Measurements from ENCODE around the gene PI4KB. TPM values are rescaled to one million over a fixed set of nuclear protein-coding genes. Genes with fewer than 3 reads are reported as not detected.

Gene PI4KB
- total and polyA plus RNA-seq, 2 of the 13 experiments (the other 11 are each of a cell fraction or from before 2014, with no cell fraction given): 19.5 to 29.3 TPM

DNA sequence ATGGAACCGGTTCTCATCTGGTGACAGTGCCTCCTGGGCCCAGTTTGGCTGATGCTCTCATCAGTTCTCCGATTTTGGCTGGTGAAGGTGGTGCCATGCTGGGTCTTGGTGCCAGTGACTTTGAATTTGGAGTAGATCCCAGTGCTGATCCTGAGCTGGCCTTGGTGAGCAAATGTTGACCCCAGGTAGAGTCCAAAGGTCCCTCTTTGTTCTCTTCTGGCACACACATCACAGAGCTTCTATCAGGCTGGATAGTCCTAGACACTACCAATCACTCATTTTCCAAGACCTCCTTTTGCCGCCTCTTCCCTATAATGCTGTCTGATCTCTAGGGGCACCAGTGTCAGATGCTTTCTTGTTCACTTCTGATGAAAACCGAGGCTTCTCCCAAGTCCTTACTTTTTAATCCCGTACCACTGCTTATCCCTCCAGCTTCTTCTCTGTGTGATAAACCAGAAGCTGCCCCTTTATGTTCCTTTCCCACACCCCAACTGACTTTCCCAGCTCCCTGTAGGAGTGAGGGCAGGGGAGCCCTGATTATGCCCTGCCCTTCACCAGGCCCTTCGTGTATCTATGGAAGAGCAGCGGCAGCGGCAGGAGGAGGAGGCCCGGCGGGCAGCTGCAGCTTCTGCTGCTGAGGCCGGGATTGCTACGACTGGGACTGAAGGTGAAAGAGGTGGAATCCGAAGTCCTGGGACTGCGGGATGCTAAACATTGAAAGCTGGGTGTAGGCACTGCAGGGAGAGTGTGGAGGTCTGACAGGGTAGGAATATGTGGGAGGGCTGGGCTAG, 61.6 kb downstream of the PI4KB start (continued):
- TF ChIP-seq FOXP4 (CRISPR knock-in tag; IDR thresholded peaks at IDR 0.05): peak; percentile 38; the same call in 1 of the 2 replicates
- TF ChIP-seq ZFY (CRISPR knock-in tag; IDR thresholded peaks at IDR 0.05): no peak; the same call in 1 of the 2 replicates
- no peak for TF ChIP-seq MXI1 (IDR thresholded peaks at IDR 0.05; ENCODE audit: borderline replicate concordance, low read depth, low read length)
- no peak for TF ChIP-seq ZNF296 (CRISPR knock-in tag; conservative IDR thresholded peaks at IDR 0.05)
- no peak for TF ChIP-seq ZNF17 (CRISPR knock-in tag; IDR thresholded peaks at IDR 0.05)
- no peak for TF ChIP-seq KAT8 (CRISPR knock-in tag; IDR thresholded peaks at IDR 0.05)
- TF ChIP-seq KLF13 (CRISPR knock-in tag; IDR thresholded peaks at IDR 0.05): no peak
- TF ChIP-seq, protein P1, sequence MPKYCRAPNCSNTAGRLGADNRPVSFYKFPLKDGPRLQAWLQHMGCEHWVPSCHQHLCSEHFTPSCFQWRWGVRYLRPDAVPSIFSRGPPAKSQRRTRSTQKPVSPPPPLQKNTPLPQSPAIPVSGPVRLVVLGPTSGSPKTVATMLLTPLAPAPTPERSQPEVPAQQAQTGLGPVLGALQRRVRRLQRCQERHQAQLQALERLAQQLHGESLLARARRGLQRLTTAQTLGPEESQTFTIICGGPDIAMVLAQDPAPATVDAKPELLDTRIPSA (CRISPR knock-in tag; IDR thresholded peaks at IDR 0.05; ENCODE audit: borderline replicate concordance): no peak
- TF ChIP-seq NFYC (CRISPR knock-in tag; IDR thresholded peaks at IDR 0.05): no peak
- TF ChIP-seq ZNF589 (CRISPR knock-in tag; conservative IDR thresholded peaks at IDR 0.05): no peak
- no peak for TF ChIP-seq CREB1 (IDR thresholded peaks at IDR 0.05)
- TF ChIP-seq CREB1 (CRISPR knock-in tag; IDR thresholded peaks at IDR 0.05): no peak
- TF ChIP-seq ZMAT3 (CRISPR knock-in tag; conservative IDR thresholded peaks at IDR 0.05): no peak
- TF ChIP-seq ZNF543 (CRISPR knock-in tag; IDR thresholded peaks at IDR 0.05): no peak
- no peak for TF ChIP-seq ZNF83 (CRISPR knock-in tag; IDR thresholded peaks at IDR 0.05; ENCODE audit: borderline replicate concordance)
- TF ChIP-seq ZNF891 (CRISPR knock-in tag; IDR thresholded peaks at IDR 0.05): 0 out of 2 replicates have a peak, but pooled peaks have one; percentile 26
- peak; percentile 66; the same call in 1 of the 2 replicates for TF ChIP-seq ZNF644 (CRISPR knock-in tag; IDR thresholded peaks at IDR 0.05; ENCODE audit: low read depth)
- TF ChIP-seq, protein P2, sequence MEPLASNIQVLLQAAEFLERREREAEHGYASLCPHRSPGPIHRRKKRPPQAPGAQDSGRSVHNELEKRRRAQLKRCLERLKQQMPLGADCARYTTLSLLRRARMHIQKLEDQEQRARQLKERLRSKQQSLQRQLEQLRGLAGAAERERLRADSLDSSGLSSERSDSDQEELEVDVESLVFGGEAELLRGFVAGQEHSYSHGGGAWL (CRISPR knock-in tag; IDR thresholded peaks at IDR 0.05): no peak
- TF ChIP-seq ZBTB1 (CRISPR knock-in tag; IDR thresholded peaks at IDR 0.05; ENCODE audit: borderline replicate concordance): no peak
- no peak for TF ChIP-seq ZNF550 (CRISPR knock-in tag; IDR thresholded peaks at IDR 0.05; ENCODE audit: borderline replicate concordance)
- TF ChIP-seq RFXAP (CRISPR knock-in tag; IDR thresholded peaks at IDR 0.05; ENCODE audit: borderline replicate concordance): no peak
- no peak; the same call in 1 of the 2 replicates for TF ChIP-seq ARID4A (CRISPR knock-in tag; IDR thresholded peaks at IDR 0.05; ENCODE audit: borderline replicate concordance)
- TF ChIP-seq EP300 (IDR thresholded peaks at IDR 0.05; ENCODE audit: low read depth in 2 of 2, low read length in 2 of 2): peak in 1 of 2 experiments; percentile 29; a peak in 1 of 4 replicates
- no peak for TF ChIP-seq EP300 (CRISPR knock-in tag; IDR thresholded peaks at IDR 0.05; ENCODE audit: borderline replicate concordance)

Data from HepG2 (cell line).